ENCODE measurements around the gene OCIAD1.

OCIAD1 gene

DNA sequence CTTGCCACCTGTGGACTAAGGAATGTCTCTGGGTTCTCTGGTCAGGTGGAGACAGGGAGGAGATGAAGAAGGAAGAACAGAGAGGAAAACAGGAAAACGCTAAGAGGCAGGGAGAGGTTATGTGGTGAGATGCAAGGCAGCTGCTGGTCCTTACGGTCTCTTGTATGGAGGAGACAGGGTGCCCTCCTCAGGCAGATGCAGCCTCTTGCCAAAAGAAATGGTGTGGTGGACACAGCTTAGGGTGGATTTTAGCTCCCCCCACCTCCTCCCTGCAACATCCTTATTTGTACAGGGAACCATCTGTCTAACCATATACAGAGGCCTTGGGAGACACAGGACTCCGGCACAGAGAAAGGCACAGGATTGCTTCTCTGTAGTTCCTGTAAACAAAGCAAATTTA lies 66.0 kb downstream of the OCIAD1 start:
- no peak for DNase-seq

- no peak for DNase-seq
These were observed 68.0 kb downstream of the OCIAD1 start for GRCh38 chr4:48898733-48899431.

DNA sequence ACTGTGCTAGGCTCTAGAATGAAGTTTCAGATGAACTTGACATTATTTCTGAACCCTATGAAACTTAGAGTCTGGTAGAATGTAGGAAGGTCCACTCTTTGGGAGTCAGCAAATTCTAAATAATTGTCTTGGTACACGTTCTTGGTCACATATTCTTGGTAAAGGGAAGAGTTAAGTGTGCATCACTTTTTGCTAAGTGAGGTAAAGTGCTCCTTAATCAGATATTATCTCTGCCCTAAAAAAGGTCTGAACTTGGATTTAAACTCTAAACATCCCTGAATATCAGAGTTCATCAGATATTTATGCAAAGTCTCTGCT lies 68.5 kb downstream of the OCIAD1 start:
- no peak for DNase-seq

DNA sequence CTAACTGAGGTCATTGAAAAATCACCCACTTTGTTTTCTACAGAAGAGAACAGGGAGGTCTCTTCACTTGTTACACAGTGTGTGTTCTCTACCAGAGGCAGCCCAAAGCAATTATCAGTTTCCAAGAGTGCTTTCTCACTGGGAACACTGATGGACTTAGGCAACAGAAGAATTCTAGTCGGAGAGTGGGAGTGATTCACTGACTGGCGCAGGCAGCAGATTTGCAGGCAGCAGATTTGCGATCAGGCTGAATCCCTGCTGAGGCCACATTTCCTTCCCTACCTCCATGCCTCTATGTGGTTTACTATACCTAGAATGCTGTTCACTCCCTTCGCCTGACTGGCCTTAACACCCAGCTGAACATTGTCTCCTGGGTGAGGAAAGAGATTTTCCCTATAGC lies 69.1 kb downstream of the OCIAD1 start:
- no peak for DNase-seq

DNA sequence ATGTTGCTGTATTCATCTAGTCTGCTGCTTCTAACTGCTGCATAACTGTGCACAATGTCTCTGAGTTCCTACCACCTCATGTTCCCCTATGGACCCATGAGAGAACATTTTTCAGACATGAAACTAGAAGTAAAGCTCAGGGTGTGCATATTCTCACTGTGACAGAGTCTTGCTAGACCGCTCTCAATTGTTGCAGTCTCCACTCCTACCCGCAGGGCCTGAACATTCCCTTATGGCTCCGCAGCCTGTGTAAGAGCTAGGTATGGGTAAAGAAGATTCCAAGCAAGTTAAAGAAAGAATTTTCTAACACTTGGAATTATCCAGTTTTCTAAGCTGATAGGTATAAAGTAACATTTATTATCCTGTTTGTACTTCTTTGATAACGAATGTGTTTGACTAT lies 70.3 kb downstream of the OCIAD1 start:
- no peak for DNase-seq

DNA sequence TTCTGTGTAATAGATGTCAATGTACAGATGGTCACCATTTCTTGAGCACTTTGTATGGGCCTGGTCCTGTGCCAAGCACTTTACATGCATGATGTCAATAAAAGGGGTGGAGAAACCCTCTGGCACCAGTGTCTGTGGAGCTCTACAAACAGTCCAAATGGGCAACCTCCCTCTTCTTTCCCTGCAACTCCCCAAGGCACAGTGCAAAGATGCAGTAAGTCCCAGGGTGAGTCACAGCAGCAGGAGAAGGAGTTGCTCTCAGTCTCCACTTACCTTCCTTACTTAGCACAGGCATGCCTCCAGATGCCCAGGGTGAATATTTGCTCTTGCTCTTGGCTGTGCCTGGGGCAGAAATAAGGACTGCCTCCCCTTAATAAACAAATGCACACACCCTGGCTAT lies 71.4 kb downstream of the OCIAD1 start:
- no peak for DNase-seq

- no peak for DNase-seq
These were observed 73.2 kb downstream of the OCIAD1 start for GRCh38 chr4:48904101-48904500.

DNA sequence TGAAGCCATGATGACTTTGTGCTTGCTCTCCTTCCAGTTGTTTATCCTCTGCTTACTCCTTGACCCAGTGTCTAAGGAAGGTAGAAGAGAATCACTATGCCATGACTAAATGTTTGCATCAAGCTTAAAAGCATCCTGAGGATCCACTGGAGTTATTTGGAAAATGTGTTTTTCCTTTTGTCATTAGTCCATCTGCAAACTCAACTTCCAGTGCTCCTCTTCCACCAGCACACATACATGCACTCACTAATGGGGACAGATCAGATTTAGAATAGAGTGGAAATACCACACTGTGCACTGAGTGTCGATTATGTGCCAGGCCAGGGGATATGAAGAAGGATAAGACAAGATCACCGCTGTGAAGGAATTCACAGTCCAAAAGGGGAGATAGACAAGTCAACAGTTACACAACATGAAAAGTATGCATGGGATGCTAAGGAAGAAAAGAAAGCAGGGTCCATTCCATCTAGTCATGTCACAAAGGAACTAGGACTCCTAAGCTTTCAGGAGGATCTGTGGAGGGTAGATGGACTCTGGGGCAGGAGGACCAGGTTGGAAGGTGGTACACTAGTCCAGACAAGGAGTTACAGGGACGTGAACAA lies 73.8 kb downstream of the OCIAD1 start:
- no peak for DNase-seq

GRCh38 chr4:48905363-48906015 lies 74.6 kb downstream of the OCIAD1 start:
- no peak for DNase-seq

GRCh38 chr4:48906206-48907173 lies 75.6 kb downstream of the OCIAD1 start, which contains the start of gene OCIAD2:
Gene OCIAD2 (minus strand): TSS chr4:48906774. CDS start chr4:48904549, 2,225 bp downstream.
- peak; percentile 76 for DNase-seq

DNA sequence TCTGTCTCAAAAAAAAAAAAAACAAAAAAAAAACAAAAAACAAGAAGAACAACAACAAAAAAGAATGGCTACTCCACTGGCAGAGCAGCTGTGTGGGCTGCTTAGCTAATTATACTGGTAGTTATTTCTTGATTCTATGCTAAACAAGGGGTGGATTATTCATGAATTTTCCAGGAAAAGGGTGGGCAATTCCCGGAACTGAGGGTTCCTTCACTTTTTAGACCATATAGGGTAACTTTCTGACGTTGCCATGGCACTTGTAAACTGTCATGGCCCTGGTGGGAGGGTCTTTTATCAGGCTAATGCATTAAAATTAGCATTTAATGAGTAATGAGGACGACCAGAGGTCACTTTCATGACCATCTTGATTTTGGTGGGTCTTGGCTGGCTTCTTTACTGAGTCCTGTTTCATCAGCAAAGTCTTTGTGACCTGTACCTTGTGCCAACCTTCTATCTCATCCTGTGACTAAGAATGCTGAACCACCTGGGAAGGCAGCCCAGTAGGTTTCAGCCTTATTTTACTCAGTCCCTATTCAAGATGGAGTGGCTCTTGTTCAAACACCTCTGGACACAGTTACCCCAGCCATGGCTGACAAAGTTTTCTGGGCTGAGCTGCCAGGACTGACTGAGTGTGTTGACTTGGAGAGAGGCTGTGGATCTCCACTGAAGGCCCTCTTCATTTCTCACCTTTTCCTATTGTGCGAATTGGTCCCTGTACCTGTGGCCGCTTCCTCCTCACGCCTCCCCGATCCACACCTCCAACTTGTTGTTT lies 77.0 kb downstream of the OCIAD1 start:
- no peak for DNase-seq

- no peak for DNase-seq
These were observed 77.8 kb downstream of the OCIAD1 start for GRCh38 chr4:48908687-48909086.

GRCh38 chr4:48909697-48910096 lies 78.8 kb downstream of the OCIAD1 start:
- DNase-seq: peak; percentile 22

GRCh38 chr4:48910511-48910910 lies 79.6 kb downstream of the OCIAD1 start:
- no peak for DNase-seq
